Mammary epithelial cell (primary cell): ENCODE measurements around the gene SLC4A4.

Experiments used
- EZH2 ChIP-seq: IDR thresholded peaks from 2 replicates; pipeline ENCODE4 v1.6.1; 2012; ENCODE audit warnings: low read length, inconsistent platforms, borderline replicate concordance
- TF ChIP-seq, protein P1 (sequence below), 2 donors: IDR thresholded peaks in 1 of 2; conservative IDR thresholded peaks in 1 of 2; 2 replicates each; pipeline ENCODE4 v1.5.1; 2011 to 2012; ENCODE audit warnings: inconsistent platforms in 2 of 2, low read length in 2 of 2, mild to moderate bottlenecking in 2 of 2, control low read depth in 1 of 2, low read depth in 1 of 2; ENCODE audit not compliant: insufficient read depth in 1 of 2; ENCODE audit errors: extremely low read depth in 1 of 2

DNA sequence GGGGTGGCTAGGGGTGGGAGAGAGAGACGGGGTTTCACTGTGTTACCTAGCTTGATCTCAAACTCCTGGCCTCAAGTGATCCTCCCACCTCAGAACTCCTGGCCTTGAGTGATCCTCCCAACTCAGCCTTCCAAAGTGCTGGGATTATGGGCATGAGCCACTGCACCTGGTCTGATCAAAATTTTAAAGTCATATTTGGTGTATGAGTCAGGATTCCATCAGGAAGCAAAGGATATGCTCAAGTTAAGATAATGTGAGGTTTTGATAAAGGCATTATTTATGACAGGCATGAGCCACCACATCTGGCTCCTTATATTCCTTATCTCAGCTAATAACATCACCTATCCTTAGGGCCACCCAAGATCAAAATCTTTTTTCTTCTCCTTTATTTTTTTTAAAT lies 182.0 kb downstream of the SLC4A4 start:
- TF ChIP-seq EZH2: no peak
- TF ChIP-seq, protein P1, sequence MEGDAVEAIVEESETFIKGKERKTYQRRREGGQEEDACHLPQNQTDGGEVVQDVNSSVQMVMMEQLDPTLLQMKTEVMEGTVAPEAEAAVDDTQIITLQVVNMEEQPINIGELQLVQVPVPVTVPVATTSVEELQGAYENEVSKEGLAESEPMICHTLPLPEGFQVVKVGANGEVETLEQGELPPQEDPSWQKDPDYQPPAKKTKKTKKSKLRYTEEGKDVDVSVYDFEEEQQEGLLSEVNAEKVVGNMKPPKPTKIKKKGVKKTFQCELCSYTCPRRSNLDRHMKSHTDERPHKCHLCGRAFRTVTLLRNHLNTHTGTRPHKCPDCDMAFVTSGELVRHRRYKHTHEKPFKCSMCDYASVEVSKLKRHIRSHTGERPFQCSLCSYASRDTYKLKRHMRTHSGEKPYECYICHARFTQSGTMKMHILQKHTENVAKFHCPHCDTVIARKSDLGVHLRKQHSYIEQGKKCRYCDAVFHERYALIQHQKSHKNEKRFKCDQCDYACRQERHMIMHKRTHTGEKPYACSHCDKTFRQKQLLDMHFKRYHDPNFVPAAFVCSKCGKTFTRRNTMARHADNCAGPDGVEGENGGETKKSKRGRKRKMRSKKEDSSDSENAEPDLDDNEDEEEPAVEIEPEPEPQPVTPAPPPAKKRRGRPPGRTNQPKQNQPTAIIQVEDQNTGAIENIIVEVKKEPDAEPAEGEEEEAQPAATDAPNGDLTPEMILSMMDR (conservative IDR thresholded peaks at IDR 0.05 in 1 of 2, IDR thresholded peaks at IDR 0.05 in 1 of 2; ENCODE audit: extremely low read depth in 1 of 2, insufficient read depth in 1 of 2, low read depth in 1 of 2, low read length in 2 of 2): no peak
